Uterus (tissue), 2 donors: ENCODE results near the gene KCNA10.

Source experiments
- POLR2A ChIP-seq, 2 donors: fragments of 450-650 bp; IDR thresholded peaks; one replicate each; pipeline ENCODE4 v1.6.1; 2016; ENCODE audit warnings: antibody characterized with exemption in 2 of 2, mild to moderate bottlenecking in 1 of 2, moderate library complexity in 1 of 2
- TF ChIP-seq, protein P1 (sequence below), 4 experiments: fragments of 200-600 bp in 2 of 4; fragments of 450-650 bp in 2 of 4; sonication (generic) in 2 of 4; IDR thresholded peaks; one replicate each; pipeline ENCODE4 v1.5.1; 2016 to 2019; ENCODE audit warnings: antibody characterized with exemption in 4 of 4, mild to moderate bottlenecking in 2 of 4, moderate library complexity in 1 of 4

DNA sequence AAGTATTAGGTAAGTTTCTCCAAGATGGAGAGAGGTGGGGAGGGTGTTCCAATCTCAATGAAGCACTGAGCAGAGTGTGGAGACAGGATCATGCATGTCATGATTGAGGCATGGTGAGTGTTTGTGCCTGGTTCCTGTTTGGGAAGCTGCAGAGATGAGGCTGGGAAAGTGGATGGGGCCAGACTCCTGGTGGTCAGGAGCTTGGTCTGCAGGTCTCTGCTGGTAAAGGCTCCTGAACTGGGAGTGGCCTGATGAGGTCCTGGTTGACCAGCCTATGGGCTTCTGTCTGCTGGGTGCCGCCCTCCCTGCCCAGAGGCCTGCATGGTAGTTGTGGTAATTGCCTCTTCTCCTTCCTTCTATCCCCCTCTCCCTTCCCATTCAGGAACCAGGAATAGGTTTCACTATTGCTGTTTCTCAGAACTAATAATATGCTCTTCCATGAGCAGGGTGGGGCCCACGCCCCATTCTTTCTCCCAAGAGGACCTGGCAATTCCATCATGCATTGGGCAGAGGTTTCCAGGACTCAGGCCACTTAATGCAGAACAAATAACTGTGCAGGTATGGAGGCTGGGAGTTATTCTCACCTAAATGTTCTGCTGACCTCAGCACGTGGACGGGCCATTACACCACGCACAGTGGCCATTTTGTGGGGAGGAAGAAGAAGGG lies 43.5 kb downstream of the KCNA10 start:
- TF ChIP-seq, protein P1, sequence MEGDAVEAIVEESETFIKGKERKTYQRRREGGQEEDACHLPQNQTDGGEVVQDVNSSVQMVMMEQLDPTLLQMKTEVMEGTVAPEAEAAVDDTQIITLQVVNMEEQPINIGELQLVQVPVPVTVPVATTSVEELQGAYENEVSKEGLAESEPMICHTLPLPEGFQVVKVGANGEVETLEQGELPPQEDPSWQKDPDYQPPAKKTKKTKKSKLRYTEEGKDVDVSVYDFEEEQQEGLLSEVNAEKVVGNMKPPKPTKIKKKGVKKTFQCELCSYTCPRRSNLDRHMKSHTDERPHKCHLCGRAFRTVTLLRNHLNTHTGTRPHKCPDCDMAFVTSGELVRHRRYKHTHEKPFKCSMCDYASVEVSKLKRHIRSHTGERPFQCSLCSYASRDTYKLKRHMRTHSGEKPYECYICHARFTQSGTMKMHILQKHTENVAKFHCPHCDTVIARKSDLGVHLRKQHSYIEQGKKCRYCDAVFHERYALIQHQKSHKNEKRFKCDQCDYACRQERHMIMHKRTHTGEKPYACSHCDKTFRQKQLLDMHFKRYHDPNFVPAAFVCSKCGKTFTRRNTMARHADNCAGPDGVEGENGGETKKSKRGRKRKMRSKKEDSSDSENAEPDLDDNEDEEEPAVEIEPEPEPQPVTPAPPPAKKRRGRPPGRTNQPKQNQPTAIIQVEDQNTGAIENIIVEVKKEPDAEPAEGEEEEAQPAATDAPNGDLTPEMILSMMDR (IDR thresholded peaks at IDR 0.05): no peak
- no peak for TF ChIP-seq POLR2A (IDR thresholded peaks at IDR 0.05)
